HTERT RPE-1 (cell line): ENCODE results near the gene SNTA1.
"Not testable (repeated sequence)": the region's sequence is repeated elsewhere in the genome, so short reads cannot be mapped to it uniquely, and the experiment has no call there.

Experiments used
- in situ Hi-C: fragments of 300-500 bp; cut with MboI; formaldehyde crosslinking; loops from 4 replicates; pipeline ENCODE4 v1.14.3; 2020; ENCODE audit warnings: low sequenced_read_pairs

Gene SNTA1

GRCh38 chr20:33433465-33434234 lies 9.9 kb downstream of the SNTA1 start:
- in situ Hi-C loops: no loop called here

- in situ Hi-C loops: no loop called here
Observed at GRCh38 chr20:33431797-33432381, 11.7 kb downstream of the SNTA1 start.

DNA sequence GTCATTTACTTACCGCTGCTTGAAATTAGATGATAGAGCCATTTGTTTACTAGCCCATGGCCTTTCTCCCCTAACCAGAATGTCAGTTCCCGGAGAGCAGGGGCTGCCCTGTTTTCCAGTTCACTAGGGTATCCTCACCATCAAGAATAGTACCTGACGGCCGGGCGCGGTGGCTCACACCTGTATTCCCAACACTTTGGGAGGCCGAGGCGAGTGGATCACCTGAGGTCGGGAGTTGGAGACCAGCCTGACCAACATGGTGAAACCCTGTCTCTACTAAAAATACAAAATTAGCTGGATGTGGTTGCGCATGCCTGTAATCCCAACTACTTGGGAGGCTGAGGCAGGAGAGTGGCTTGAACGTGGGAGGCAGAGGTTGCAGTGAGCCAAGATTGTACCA lies 19.7 kb downstream of the SNTA1 start:
- in situ Hi-C loops: not testable (repeated sequence)

DNA sequence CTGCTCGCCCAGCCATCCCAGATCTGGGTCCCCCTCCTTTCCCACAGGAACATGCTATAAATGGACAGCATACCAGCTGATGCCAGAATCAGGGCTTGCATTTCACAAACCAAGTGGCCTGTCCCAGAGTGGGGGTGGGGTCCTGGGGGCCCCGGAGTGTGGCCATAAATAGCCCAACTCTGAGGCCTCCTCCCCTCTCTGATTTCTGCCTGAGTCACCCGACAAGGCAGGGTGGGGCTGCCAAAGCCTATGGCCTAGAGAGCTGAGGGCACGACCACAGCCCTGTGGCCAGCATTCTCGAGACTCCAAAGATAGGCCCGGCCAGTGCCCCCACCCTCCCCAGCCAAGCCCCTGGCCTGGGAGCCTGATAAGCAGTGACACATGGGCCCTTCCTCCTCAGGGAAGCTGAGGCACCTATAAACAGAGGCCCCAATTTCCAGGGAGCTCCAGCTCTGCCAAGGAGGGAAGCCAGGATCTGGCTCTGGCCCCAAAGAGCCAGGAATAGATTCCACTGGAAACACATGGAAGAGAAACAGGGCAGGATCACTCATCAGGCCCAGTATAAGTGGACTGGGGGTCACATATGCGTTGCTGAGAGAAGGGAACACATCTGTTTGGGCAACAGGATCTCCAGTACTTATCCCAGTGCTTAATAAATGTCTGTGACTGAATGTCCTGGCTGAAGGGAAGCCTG lies 20.3 kb downstream of the SNTA1 start:
- in situ Hi-C loops: no loop called here

DNA sequence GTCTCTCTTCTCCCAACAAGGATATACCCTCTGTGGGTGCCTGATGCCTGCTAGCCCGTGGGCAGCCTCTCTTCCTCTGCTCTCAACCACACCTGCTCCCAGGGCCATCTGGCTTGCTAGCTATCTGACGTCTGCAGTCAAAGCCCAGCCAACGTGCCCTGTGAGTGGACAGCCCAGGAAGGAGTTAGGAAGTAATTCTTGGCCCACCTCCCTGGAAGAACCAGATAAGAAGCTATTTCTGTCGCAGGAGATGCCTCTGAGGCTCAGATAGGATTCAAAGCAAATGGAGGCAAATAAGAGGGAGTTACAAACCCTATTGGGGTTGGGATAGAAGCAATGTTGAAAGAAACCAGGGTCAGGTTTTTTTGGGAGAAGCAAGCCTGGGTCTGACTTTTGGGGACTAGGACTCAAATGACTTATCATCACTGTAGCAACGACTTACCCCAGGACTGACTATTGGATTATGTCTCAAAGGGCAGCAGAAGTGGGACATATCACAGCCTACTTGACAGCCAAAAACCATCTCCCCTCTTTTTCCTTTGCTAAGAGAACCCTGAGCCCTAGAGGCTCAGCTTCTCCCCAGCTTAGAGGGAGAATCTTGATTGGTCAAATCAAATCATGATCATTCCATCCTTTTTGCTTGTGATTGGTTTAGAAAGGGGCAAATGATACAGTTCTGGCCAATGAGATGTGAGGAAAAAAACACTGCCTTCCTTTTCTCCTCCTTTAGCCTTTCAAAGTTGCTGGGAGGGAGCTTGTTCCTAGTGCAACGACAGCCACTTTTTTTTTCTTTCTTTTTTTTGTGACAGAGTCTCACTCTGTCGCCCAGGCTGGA lies 24.2 kb downstream of the SNTA1 start:
- in situ Hi-C loops: no loop called here

DNA sequence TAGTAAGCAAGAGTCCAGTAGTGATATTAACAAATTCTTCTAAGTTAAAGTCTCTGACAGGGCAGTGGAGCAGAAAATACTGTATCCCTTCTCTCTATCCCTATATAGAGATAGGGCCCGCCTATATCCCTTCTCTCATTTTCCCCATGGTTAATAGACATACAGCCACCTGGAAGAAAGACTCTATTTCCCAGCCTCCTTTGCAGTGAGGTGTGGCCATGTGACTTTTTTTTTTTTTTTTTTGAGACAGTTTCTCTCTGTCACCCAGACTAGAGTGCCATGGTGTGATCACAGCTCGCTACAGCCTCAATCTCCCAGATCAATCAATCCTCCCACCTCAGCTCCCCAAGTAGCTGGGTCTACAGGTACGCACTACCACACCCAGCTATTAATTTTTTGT lies 25.5 kb downstream of the SNTA1 start:
- in situ Hi-C loops: no loop called here

DNA sequence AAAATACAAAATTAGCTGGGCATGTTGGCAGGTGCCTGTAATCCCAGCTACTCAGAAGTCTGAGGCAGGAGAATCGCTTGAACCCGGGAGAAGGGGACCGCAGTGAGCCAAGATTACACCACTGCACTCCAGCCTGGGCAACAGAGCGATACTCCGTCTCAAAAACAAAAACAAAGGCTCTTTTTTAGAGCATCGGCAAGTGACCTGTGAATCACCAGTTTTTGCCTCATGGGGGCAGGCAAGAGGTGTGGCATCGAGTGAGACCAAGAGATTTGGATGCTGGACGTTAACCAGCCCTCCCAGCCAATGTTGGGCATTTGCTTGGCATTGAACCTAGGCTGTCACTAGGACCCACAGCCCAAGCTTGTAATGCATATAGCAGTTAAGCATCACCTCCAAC lies 27.6 kb downstream of the SNTA1 start:
- in situ Hi-C loops: no loop called here

- in situ Hi-C loops: no loop called here
Observed at GRCh38 chr20:33412484-33412838, 31.1 kb downstream of the SNTA1 start.

- in situ Hi-C loops: no loop called here
Observed at GRCh38 chr20:33411711-33412483, 31.7 kb downstream of the SNTA1 start.

- in situ Hi-C loops: no loop called here
Observed at GRCh38 chr20:33411242-33411641, 32.3 kb downstream of the SNTA1 start.

- in situ Hi-C loops: no loop called here
Observed at GRCh38 chr20:33410081-33410742, 33.4 kb downstream of the SNTA1 start.

DNA sequence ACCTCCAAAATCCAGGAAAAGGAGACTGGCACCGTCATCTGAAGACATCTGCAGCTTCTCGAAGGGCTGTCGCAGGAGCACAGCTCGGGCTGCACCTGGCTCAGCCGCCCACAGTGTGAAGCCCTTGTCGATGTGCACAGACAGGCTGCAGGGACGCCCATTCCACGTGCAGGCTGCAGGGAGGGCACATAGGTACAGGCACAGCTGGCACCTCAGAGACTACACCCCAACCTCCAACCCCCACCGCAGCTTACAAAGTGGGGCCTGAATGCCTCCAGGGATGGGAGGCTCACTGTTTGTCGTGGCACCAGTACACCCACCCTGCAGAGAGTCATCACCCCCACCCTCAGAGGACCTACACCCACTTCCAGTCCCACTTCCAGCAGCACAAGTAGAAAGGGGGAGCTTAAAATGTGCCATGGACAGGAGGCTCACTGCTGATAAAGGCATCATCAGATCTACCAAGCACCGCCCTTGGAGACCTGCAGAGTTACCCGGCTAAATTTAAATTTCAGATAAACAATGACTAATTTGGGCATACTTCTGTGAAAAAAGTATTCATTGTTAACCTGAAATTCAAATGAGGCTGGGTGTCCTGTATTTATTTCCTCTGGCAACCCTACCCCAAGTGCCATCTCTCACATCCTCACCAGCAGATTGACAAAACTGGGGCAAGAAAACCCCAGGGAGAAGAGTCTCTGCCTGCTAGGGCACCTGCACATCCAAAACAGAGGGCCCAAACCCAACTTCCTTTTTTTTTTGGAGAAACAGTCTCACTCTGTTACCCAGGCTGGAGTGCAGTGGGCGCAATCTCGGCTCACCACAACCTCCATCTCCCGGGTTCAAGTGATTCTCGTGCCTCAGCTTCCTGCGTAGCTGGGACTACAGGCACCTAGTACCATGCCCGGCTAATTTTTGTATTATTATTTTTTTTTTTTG lies 34.6 kb downstream of the SNTA1 start:
- in situ Hi-C loops: no loop called here

DNA sequence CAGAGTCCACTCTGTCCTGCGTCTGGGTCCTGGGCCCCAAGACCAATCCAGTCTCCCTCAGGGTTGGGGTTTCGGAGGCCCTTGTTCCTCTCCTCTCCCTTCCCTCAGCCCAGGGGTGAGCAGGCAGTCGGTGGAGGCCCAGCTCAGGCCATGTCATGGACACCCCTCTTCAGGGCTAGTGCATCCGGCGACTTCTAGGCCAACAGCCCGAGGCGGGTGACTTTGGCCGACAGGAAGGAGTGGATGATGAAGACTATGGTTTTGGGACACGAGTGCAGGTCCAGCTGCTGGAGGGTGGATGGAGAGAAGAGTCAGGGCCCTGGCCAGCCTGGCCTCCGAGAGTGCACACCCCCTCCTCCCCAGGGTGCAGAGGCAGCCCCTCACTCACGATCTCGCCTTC lies 35.2 kb downstream of the SNTA1 start:
- in situ Hi-C loops: no loop called here

GRCh38 chr20:33407796-33408195 lies 35.8 kb downstream of the SNTA1 start:
- in situ Hi-C loops: no loop called here

GRCh38 chr20:33407251-33407650 lies 36.3 kb downstream of the SNTA1 start:
- in situ Hi-C loops: no loop called here

GRCh38 chr20:33404281-33404680 lies 39.3 kb downstream of the SNTA1 start:
- in situ Hi-C loops: no loop called here

DNA sequence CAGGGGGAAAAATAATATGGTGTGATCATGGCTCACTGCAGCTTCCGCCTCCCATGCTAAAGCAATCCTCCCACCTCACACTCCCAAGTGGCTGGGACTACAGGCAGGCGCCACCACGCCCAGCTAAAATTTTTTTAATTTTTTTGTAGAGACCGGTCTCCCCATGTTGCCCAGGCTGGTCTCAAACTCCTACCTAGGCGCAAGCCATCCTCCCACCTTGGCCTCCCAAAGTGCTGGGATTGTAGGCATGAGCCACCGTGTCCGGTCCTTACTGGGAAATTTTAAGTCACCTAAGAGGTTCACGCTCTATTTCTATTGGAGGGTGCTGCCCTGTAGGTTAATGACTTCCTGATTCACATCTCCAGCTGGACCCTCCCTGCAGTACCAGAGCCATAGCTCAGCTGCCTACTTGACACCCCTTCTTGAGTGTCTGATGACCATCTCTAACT lies 41.6 kb downstream of the SNTA1 start:
- in situ Hi-C loops: no loop called here

- in situ Hi-C loops: no loop called here
Observed at GRCh38 chr20:33401184-33401920, 42.2 kb downstream of the SNTA1 start, which contains the start of gene CDK5RAP1. TSS of gene CDK5RAP1 (minus strand) at chr20:33401519. CDS start at chr20:33397064, 4,455 bp downstream.
